ENCODE measurements around the gene SORCS2. TPM values are rescaled to one million over a fixed set of nuclear protein-coding genes. Genes with fewer than 3 reads are reported as not detected.

The SORCS2 gene
- polyA plus RNA-seq, 3 donors, result 0.46 to 0.55 TPM; not detected in 1

DNA sequence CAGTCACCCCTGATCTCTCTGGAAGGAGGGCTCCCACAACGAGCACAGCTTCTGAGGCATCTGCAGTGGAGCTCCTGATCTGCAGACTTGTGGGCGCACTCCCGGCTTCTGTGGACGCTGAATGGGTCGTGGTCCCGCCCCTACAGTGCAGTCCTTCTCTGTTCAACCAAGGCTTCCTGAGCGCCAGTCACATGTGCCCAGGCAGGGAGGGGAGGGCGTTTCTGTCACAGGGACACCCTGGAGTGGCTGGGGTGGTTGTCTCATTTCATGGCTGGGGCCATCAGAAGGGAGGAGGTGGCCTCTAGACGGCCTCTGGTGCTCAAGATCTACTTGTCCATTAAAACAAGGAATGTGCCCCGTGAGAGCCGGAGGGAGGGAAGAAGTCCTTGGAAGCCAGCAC, 309.5 kb downstream of the SORCS2 start:
- Mint-ChIP-seq H3K36me3 (no peaks in the 10 kb centered on the region), H3K9me3 (no peaks in the 10 kb centered on the region), H3K27me3 (ENCODE audit: low read depth in 3 of 3) (peaks cover 9 to 16% (median 15%) of the 10 kb centered on the region in 3 donors), H3K27ac (no peak overlapping the region), H3K4me1 (no peaks in the 10 kb centered on the region), H3K4me3 (peak overlapping the region in 1 of 2 donors; percentile 30)
- TF ChIP-seq CTCF (IDR thresholded peaks at IDR 0.05), result no peak
- no peak overlapping the region for H3K4me3 ChIP-seq (replicated peaks in 1 of 3; ENCODE audit: low read depth in 2 of 3, low read length in 3 of 3)
- H3K27ac ChIP-seq (ENCODE audit: low read depth in 1 of 2, low read length in 2 of 2), result no peak overlapping the region
- H3K36me3 ChIP-seq (replicated peaks in 1 of 2; ENCODE audit: control insufficient read depth in 1 of 2, insufficient read depth in 2 of 2, low read length in 2 of 2), result no peaks in the 10 kb centered on the region
- no peaks in the 10 kb centered on the region for H3K9me3 ChIP-seq (replicated peaks in 1 of 2; ENCODE audit: control insufficient read depth in 1 of 2, insufficient read depth in 1 of 2, low read length in 2 of 2)
- no peak overlapping the region for H3K4me2 ChIP-seq (replicated peaks; ENCODE audit: extremely low read depth, low read length, poor library complexity, severe bottlenecking)
- intact Hi-C loops (cut with micrococcal nuclease), result no loop called here
- H3K4me1 ChIP-seq (ENCODE audit: control insufficient read depth in 1 of 2, insufficient read depth in 2 of 2, low read length in 2 of 2), result no peaks in the 10 kb centered on the region
- no peak for DNase-seq
- H3K27me3 ChIP-seq (ENCODE audit: control insufficient read depth in 2 of 2, insufficient read depth in 2 of 2, low read length in 2 of 2), result no peaks in the 10 kb centered on the region
- H3K9ac ChIP-seq (ENCODE audit: insufficient read depth, low read length, poor library complexity, severe bottlenecking), result no peak overlapping the region
- H3K79me2 ChIP-seq (ENCODE audit: insufficient read depth, low read length), result no peaks in the 10 kb centered on the region
- no peak overlapping the region for H2AFZ ChIP-seq (ENCODE audit: insufficient read depth, low read depth, low read length, poor library complexity, severe bottlenecking)
- 67% methylated on average over 11 of the region's 11 CpGs for WGBS (ENCODE audit: insufficient coverage)
- H4K20me1 ChIP-seq (ENCODE audit: insufficient read depth, low read length), result no peaks in the 10 kb centered on the region

DNA sequence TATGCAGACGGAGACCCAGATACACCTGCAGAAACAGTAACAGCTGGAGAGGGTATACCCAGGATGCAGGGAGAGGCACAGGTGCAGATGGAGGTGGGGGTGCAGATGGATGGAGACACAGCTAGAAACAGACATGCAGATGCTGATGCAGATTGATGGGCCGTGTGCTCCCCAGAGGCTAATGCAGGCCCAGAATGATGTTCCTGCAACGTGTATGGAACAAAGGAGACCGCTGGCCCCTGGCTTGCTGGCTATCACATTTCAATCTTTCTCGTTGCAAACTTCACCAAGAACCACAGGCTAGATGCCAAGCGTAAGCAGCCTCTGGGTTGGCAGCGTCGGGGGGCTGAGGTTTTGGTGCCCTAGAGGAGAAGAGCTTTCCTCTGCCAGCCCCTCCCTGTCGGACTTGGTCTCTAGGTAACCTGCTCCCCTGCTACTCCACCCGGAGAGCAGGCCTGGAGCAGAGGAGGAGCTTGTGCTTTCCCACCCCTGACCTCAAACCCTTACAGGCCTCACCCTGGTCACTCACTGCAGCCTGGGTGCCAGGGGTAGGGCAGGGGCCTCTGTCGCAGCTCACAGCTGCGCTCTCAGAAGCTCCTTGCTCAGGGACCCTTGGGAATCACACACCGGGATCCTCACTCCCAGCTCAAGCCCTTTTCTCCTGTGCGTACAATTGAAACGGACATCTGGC, 311.4 kb downstream of the SORCS2 start:
- H3K27ac ChIP-seq (ENCODE audit: low read depth in 1 of 2, low read length in 2 of 2), result no peak overlapping the region
- H3K36me3 ChIP-seq (replicated peaks in 1 of 2; ENCODE audit: control insufficient read depth in 1 of 2, insufficient read depth in 2 of 2, low read length in 2 of 2), result no peaks in the 10 kb centered on the region
- DNase-seq, result no peak
- H3K9ac ChIP-seq (ENCODE audit: insufficient read depth, low read length, poor library complexity, severe bottlenecking), result no peak overlapping the region
- intact Hi-C loops (cut with micrococcal nuclease), result no loop called here
- no peaks in the 10 kb centered on the region for H4K20me1 ChIP-seq (ENCODE audit: insufficient read depth, low read length)
- no peak overlapping the region for H3K4me3 ChIP-seq (replicated peaks in 1 of 3; ENCODE audit: low read depth in 2 of 3, low read length in 3 of 3)
- no peak overlapping the region for H2AFZ ChIP-seq (ENCODE audit: insufficient read depth, low read depth, low read length, poor library complexity, severe bottlenecking)
- H3K4me1 ChIP-seq (ENCODE audit: control insufficient read depth in 1 of 2, insufficient read depth in 2 of 2, low read length in 2 of 2), result no peaks in the 10 kb centered on the region
- WGBS (ENCODE audit: insufficient coverage), result 81% methylated on average over 13 of the region's 15 CpGs
- TF ChIP-seq CTCF (IDR thresholded peaks at IDR 0.05), result no peak
- no peak overlapping the region for H3K4me2 ChIP-seq (replicated peaks; ENCODE audit: extremely low read depth, low read length, poor library complexity, severe bottlenecking)
- H3K79me2 ChIP-seq (ENCODE audit: insufficient read depth, low read length), result no peaks in the 10 kb centered on the region
- Mint-ChIP-seq H3K4me1 (no peaks in the 10 kb centered on the region), H3K9me3 (no peaks in the 10 kb centered on the region), H3K27ac (no peak overlapping the region), H3K4me3 (no peak overlapping the region), H3K27me3 (ENCODE audit: low read depth in 3 of 3) (peaks cover 18 to 25% (median 20%) of the 10 kb centered on the region in 3 donors), H3K36me3 (no peaks in the 10 kb centered on the region)
- H3K9me3 ChIP-seq (replicated peaks in 1 of 2; ENCODE audit: control insufficient read depth in 1 of 2, insufficient read depth in 1 of 2, low read length in 2 of 2), result no peaks in the 10 kb centered on the region
- H3K27me3 ChIP-seq (ENCODE audit: control insufficient read depth in 2 of 2, insufficient read depth in 2 of 2, low read length in 2 of 2), result peaks cover 0 to 3% of the 10 kb centered on the region in 2 donors

Measured in CD14-positive monocyte (primary cell).